Right renal pelvis (tissue), 4 donors: ENCODE results near the gene CGNL1. TPM values are rescaled to one million over a fixed set of nuclear protein-coding genes. Genes with fewer than 3 reads are reported as not detected.

Experiments
- DNase-seq, 4 donors: peaks; one replicate each; pipeline ENCODE4 v3.0.0-alpha.2; 2013; ENCODE audit warnings: low read depth in 4 of 4, low spot score in 3 of 4, missing footprints in 1 of 4
- polyA plus RNA-seq, 4 donors: library from polyadenylated mRNA; unstranded; fragments of 120-200 nt; gene quantifications; one replicate each; pipeline ENCODE4 v1.2.1, GENCODE V29; 2013; ENCODE audit not compliant: insufficient read length in 4 of 4

CGNL1 gene
- polyA plus RNA-seq, 4 donors = 57.5 to 67.3 (median 63.9) TPM

DNA sequence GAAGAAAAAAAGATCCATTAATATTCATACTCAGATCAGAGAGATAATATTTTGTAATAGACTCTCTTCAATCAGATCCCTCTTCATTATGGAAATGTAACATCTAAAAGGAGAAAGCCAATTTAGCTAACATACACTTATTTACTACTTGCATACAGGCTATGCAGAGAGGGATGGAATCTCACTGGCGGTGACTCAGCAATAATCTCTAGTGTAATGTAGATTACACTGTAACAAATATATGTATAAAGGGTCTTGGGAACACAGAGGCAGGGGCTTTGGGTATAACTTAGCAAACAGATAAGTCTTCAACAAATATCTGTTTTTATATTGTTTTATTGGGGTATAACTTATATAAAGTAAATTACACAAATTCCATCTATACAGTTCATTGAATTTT, 69.6 kb downstream of the CGNL1 start:
- no peak for DNase-seq

DNA sequence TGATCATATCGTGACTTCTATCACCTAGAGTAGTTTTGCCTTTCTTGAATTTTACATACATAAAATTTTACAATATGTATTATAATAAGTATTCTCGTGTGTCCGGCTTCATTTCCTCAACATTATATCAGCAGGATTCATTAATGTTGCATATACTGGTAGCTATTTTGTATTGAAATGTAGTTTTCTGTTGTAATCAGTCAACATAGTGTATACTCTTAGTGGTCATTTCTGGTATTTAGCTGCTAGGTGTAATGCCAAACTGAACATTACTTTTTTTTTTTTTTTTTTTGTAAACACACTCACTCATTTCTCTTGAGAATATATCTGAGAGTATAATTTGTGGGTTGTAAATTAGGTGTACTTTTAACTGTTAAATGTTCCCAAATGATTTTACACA, 70.1 kb downstream of the CGNL1 start:
- no peak for DNase-seq

DNA sequence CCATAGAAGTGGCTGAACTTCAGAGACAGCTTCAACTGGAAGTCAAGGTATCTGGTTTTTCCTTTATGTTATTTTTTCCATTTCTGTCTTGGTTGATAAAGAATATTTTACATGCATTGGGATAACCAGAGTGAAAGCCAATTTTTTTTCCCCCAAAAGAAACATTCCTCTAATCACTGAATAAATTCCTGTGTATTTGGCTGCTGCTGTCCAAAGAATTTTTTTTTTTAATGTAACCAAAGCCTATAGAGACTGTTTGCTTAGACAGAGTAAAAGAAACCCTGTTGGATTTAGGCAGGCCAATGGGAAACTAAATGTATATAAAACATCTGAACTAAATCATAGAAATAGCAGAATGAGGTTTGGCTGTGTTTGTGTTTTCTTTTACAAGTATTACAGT, 75.2 kb downstream of the CGNL1 start:
- DNase-seq = no peak

DNA sequence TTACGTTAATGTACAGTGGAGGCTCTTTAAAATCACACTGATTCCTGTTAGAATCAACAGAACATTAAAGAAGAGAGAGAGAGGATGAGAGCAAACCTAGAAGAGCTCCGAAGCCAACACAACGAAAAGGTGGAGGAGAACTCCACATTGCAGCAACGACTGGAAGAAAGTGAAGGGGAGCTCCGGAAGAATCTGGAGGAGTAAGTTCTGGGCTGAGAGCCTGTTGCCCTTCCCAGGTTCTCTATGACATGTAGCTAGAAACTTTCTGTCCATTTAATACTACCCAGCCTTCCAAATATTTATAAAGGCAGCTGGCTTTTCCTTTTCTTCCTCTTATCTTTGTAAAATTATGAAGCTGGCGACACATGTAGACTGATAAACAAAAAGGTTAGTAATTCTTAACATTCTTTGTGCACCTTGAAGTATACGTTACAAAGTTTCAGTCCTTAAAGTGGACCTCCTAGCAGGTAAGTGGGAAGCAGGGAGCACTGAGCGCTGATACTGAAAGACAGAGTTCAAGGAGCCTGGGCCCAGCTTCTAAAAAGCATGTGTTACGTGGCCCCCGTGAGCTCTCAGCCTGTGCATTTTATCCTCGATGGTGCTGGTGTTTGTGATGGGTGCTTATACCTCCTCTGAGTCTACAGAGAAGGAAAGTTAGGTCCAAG, 75.9 kb downstream of the CGNL1 start:
- no peak for DNase-seq

DNA sequence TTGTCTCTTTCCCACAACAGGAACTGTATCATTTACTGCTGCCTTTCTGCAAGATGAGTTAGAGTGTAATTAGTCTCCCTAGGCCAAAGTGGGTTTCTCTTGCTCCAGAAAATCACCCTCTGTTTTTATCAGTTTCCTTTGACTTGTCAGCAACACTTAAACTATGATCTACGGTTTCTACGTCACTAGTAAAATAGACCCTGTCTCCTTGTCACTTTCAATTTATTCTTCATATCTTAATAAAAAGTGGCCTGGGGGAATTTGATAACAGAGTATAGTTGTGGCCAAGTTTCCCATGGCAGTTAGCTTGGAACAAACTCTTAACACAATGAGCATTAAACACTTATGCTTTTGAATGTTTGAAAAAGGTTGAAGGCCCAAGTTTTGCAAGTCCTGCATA, 79.6 kb downstream of the CGNL1 start:
- no peak for DNase-seq

DNA sequence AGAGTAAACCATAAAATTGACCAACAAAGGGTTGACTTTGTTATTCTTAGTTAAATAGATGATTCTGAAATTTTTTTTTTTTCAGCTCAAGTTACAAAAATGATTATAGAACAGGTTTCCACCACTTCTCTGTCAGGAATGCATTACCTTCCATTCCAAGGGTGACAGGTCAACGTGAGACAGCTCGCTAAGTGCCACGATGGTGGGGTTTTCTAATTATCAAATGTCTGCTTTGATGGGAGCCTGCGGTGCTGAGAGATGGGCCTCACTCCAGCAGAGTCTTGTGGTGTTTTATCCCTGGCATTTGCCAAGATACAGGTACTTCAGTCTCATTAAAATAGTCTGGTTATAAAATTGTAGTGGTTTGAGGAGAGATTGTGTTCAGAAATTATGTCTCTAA, 80.3 kb downstream of the CGNL1 start:
- no peak for DNase-seq

DNA sequence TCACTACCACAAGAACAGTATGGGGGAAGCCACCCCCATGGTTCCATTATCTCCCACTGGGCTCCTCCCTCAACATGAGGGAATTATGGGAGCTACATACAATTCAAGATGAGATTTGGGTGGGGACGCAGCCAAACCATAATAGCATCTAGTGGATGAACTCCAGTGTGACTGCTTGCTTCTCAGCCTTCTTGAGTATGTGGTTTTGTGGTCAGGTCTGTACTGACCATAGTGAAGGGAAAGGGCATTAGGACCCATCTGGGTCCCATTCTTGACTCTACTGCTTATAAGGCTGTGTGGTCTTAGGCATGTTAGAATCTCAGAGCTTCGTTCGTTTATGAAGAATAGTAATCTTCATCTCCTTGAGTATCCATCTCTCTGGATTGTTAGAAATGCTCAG, 81.4 kb downstream of the CGNL1 start:
- no peak for DNase-seq

DNA sequence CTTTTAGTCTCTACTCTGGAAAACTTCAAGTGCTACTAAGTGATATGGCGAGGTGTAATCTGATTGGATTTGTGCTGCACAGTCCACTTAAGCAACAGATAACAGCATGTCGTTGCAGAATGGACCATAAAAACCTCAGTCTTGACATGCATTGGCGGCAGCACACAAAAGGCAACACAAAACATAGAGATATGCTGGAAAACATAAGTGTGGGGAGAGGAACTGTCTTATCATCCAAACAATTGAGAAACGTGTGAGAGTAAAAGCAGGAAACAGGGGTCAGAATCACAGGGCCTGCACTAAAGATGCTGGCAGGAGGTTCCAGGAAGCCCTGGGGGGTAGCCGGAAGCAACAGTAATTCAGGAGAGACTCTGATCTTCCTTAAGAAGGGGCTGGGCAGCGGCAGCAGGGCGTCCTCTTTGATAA, 82.1 kb downstream of the CGNL1 start:
- no peak for DNase-seq

DNA sequence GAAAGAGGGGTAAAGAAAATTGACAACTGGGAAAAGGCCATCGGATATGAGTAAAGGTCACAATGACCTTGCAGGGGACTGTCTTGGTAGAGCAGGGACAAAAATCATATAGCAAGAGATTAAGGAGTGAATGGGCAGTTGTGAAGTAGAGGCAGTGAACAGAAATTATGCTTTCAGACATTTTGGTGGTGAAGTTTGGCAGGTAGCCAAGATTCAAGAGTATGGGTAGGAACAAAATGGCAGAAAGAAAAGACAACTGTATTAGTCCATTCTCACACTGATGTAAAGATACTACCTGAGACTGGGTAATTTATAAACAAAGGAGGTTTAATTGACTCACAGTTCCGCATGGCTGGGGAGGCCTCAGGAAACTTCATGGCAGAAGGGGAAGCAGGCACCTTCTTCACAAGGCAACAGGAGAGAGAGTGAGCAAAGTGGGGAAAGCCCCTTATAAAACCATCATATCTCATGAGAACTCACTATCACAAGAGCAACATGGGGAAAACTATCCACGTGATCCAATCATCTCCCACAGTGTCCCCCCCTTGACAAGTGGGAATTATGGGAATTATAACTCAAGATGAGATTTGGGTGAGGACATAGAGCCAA, 84.0 kb downstream of the CGNL1 start:
- no peak for DNase-seq

DNA sequence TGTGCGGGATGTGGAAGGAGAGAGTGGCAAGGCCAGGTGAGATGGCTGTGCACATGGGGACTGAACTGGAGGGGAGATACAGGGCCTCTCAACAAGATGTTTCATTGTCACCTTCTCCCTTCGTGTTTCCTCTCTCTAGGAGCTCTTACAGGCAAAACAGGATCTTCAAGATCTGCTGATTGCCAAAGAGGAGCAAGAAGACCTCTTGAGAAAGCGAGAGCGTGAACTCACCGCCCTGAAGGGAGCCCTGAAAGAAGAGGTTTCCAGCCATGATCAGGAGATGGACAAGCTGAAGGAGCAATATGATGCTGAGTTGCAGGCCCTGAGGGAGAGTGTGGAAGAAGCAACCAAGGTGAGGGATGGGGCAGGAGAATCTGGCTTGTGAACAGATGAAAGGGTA, 85.2 kb downstream of the CGNL1 start:
- DNase-seq = no peak

DNA sequence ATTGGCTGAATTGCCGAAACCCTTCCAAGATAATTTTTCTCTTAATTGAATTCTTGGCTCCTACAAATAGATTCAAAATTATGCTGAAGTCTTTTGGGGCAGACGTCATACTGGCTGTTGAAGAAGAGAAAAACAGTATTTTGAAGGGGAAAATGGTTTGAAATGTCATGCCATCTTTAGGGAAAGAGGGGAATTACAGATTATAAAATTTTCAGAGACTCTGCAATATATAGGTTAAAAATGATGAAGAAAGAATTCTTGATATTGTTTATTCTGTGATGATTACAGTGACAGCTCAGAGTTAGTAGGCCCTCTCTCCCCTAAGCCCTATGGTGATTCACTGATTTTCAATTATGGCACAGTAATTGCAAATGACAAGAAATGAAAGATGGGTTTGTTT, 86.1 kb downstream of the CGNL1 start:
- no peak for DNase-seq

DNA sequence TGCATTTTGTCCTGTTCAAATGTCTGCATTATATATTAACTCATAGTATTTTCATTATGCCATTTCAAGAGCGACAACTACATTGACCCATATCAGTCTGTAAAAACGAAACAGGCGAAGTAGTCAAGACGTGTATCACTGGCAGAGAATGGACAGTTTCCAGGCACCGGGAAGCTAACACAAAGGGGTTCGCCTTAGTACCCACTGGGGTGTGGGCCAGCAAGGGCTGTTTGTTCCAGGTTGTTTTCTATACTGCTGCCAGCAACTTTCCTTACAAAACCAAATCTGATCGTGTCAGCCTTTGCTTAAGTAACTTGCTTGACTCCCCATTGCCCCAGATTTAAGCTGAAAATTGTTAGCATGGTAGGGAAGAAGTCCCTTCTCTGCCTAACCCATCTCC, 87.1 kb downstream of the CGNL1 start:
- DNase-seq = no peak

DNA sequence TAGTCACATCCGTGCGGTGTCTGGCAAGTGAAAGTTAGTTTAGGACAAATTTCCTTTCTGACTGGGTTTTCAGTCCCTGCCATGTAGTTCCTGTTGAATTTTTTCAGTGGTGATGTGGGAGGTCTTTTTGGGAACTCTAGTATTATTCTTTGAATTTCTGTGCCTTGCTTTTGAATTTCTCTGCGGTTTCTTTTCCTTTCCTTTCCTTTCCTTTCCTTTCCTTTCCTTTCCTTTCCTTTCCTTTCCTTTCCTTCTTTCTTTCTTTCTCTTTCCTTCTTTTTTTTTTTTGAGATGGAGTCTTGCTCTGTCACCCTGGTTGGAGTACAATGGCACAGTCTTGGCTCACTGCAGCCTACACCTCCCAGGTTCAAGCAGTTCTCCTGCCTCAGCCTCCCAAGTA, 88.2 kb downstream of the CGNL1 start:
- no peak for DNase-seq

DNA sequence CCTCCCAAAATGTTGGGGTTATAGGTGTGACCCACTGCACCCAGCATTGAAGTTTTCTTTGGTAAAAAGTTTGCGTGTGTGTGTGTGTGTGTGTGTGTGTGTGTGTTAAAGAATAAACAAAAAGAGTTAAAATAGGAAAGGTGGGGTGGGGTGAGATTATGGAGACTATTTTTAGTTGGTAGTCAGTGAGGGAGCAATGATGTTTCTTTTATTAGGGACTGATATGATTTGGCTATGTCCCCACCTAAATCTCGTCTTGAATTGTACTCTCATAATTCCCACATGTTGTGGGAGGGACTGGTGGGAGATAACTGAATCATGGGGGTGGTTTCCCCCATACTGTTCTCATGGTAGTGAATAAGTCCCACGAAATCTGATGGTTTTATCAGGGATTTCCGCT, 92.2 kb downstream of the CGNL1 start:
- no peak for DNase-seq

DNA sequence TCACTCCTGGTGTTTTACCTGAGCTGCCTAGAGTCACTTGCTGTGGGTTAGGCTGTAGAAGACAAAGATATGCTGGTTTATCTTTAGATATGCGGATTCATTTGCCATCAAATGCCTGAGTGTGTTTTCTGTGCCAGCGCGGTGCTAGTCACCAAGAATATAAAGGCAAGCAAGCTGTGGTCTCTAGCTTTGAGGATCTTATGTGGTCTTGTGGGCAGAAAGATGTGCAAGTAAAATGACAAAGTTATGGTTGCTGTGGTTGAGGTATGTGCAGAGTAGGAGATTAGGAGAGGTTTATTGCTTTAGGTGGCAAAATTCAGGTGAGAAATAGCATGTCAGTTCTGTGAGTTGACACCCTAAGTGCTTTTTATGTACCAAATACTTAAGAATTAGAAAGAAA, 94.2 kb downstream of the CGNL1 start:
- no peak for DNase-seq

DNA sequence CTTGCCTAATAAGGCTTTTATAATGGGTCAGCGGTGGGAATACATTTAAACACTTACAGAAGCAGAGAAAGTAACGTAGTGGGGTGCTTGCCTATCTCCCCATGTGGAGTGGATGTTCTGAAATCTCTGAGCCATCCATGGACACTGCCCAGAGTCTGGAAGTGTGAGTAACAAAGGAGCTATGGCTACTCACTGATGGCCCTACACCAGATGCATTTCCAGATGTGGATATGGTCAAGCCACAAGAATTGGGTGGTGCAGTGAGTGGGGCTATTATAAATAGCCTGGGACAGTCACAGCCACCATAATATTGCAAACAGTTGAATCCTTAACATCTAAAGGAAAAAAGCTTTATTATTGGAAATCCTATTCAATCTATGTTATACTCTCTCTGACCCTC, 96.6 kb downstream of the CGNL1 start:
- DNase-seq = no peak

DNA sequence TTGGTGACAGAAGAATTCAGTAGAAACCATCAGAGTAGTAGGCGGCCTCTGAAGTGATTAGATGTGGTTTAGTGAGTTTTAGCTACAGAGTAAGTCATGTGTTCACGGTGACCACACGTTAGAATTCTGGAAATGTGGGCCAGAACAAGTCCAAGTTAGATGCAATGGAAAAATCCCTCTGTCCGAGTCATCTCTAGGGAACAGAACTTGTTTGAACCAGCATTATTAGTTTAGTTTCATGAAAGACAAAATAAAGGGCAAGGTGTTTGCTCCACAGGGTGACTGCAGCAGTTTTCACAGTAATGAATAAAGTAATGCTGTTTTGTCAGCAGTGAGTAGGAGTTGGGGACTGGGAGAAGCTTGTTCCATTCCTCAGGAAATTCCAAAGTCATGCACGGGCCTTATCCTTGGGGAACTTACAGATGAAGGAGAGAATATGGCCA, 100.2 kb downstream of the CGNL1 start:
- DNase-seq = peak in 1 of 4 donors; percentile 53

DNA sequence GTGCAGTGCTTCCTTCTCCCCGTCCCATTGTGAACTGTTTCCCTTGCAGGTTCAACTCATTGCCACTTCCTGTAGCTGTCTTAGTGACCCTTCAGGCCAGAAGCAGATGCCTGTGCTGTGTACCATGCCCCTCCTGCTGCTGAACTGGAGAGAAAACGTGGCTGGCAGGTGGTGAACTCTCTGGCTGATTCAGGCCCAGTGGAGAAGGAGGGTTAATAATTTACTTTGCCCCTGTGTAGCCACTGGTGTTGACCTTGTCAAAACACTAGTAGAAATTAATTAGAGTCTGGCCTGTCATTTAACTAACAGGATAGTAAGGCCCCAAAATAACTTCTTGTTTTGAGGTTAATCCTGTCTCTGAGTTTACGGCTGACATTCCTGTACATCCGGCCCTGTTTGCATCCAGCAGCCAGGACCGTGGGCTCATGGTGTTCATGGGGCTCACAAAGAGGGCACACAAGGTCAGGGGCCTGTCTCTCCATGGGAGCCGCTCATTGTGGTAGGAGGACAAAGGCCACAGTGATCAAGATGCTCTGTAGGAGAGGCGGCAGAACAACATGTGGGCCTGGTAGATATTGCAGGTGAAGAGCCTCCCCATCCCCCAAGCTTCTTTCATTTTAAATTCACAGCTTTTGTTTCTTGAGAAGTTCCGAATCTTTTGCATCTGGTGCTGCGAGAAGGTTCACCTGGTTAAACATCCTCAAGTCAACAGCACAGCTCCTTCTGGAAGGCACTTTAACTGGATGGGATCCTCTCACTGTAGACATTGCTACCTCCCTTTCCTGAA, 101.6 kb downstream of the CGNL1 start:
- DNase-seq = peak in 1 of 4 donors; percentile 58

DNA sequence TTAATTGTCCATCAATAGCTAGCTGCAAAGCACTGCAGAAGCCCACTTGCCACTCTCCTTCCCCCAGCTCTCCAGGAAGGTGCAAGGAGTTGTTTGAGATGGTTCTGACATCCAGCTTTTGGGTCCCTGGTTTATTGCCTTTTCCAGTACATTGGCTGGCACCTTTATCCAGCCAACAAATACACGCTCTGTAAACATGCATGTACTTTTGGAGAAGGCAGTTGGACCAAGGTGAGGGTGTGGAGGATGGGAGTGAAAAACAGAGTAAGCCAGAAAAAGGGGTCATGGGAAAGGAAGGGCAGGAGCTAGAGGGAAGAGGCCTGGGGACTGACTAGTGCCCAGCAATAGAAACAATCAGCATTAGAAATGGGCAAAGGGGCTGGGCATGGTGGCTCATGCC, 102.7 kb downstream of the CGNL1 start:
- DNase-seq = no peak

DNA sequence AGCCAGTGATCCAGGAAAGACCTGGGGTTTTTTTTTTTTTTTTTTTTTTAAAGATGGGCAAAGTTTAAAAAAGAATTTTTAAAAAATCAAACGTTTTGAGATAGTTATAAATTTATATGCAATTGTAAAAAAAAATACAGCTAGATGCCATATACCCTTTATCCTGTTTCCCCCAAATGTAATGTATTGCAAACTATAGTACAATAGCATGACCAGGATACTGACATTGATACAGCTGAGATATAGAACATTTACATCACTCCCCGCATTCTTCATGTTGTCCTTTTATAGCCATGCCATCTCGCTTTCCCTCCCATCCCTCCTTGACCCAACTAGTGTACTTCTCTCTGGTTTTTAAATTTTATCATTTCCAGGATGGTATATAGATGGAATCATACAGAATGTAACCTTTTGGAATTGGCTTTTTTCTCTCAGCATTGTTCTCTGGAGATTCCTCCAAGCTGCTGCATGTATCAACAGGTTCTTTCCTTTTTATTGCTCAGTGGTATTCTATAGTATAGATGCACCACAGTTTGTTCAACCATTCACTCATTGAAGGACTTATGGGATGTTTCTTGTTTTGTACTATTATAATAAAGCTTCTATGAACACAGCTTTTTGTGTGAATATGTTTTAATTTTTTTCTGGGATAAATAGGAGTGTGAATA, 104.9 kb downstream of the CGNL1 start:
- DNase-seq = no peak

DNA sequence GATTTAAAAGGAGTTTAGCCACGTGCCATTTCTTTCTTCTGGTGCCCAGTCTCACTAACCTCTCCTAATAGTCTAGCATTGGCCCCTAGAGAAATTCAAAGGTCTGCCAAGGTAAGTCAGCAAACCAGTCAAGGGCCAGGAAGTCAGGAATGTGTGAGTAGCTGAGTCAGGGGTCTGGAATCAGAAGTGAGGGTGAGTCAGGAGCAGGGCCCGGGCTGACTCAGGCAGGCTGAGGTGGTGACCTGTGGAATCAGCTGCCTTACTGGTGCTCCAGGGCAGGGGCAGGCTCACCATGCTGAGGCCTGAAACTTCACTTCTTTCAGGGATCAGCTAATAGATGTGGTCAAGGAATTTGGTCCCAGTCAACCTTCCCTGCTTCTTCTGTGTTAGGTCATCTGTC, 109.6 kb downstream of the CGNL1 start:
- DNase-seq = no peak
